ENCODE measurements around the gene HTRA3.

Gene HTRA3

GRCh38 chr4:8315435-8316250 is 46.1 kb downstream of the HTRA3 start:
- peak; percentile 83 for DNase-seq

- no peak for DNase-seq
Observed at GRCh38 chr4:8316251-8316771, 46.8 kb downstream of the HTRA3 start.

- no peak for DNase-seq
Observed at GRCh38 chr4:8316911-8317351, 47.4 kb downstream of the HTRA3 start.

GRCh38 chr4:8317474-8317873 is 47.9 kb downstream of the HTRA3 start:
- no peak for DNase-seq

- DNase-seq: no peak
Observed at GRCh38 chr4:8318509-8318908, 49.0 kb downstream of the HTRA3 start.

- no peak for DNase-seq
Observed at GRCh38 chr4:8319061-8319460, 49.5 kb downstream of the HTRA3 start.

GRCh38 chr4:8319731-8320385 is 50.3 kb downstream of the HTRA3 start:
- no peak for DNase-seq

GRCh38 chr4:8320386-8320750 is 50.8 kb downstream of the HTRA3 start:
- no peak for DNase-seq

- no peak for DNase-seq
Observed at GRCh38 chr4:8321220-8321619, 51.7 kb downstream of the HTRA3 start.

GRCh38 chr4:8321771-8322170 is 52.2 kb downstream of the HTRA3 start:
- DNase-seq: no peak

GRCh38 chr4:8322794-8323704 is 53.5 kb downstream of the HTRA3 start:
- no peak for DNase-seq

- no peak for DNase-seq
Observed at GRCh38 chr4:8323947-8324555, 54.5 kb downstream of the HTRA3 start.

- no peak for DNase-seq
Observed at GRCh38 chr4:8324640-8325239, 55.2 kb downstream of the HTRA3 start.

GRCh38 chr4:8325291-8325973 is 55.9 kb downstream of the HTRA3 start:
- DNase-seq: no peak

GRCh38 chr4:8326206-8326605 is 56.7 kb downstream of the HTRA3 start:
- DNase-seq: no peak

- DNase-seq: no peak
Observed at GRCh38 chr4:8328456-8328855, 58.9 kb downstream of the HTRA3 start.

GRCh38 chr4:8328866-8329559 is 59.5 kb downstream of the HTRA3 start:
- DNase-seq: no peak

GRCh38 chr4:8329560-8329858 is 60.0 kb downstream of the HTRA3 start:
- DNase-seq: no peak

- no peak for DNase-seq
Observed at GRCh38 chr4:8329859-8330761, 60.6 kb downstream of the HTRA3 start.

All from kidney glomerular epithelial cell (primary cell).